HG03097 (cell line): ENCODE data around the gene EDNRB.
"Not testable (repeated sequence)": the region's sequence is repeated elsewhere in the genome, so short reads cannot be mapped to it uniquely, and the experiment has no call there.

Experiments
- ATAC-seq: cut with Tn5 transposase; IDR thresholded peaks from one replicate; pipeline ENCODE4 v1.9.1; 2021; ENCODE audit not compliant: unreplicated experiment, low FRiP score

EDNRB gene

DNA sequence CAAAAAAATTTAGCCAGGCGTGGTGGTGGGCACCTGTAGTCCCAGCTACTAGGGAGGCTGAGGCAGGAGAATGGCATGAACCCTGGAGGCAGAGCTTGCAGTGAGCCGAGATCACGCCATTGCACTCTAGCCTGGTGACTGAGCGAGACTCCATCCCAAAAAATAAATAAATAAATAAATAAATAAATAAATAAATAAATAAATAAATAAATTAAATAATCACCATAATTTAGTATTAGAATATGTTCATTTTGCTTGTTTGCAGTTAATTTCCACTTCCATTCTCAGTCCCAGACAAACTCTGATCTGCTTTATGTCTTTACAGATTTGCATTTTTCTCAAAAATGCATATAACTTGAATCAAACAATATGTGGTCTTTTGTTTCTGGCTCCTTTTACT is 70.6 kb downstream of the EDNRB start:
- not testable (repeated sequence) for ATAC-seq

GRCh38 chr13:77846173-77846572 is 72.5 kb downstream of the EDNRB start:
- ATAC-seq: no peak
